DOHH2 (cell line): ENCODE results near the gene RAB31.

Source experiments
- H3F3A ChIP-seq: fragments of 200-600 bp; sonication (generic), shearing (Covaris generic); 2 replicates; pipeline ENCODE4 v1.6.0; 2016; ENCODE audit warnings: antibody characterized with exemption, mild to moderate bottlenecking; ENCODE audit not compliant: control insufficient read depth, insufficient read depth
- H3K27ac ChIP-seq: fragments of 200-600 bp; sonication (generic); 2 replicates; pipeline ENCODE4 v1.5.1; 2014; ENCODE audit warnings: low read depth, mild to moderate bottlenecking, low read length, moderate library complexity
- H3K27me3 ChIP-seq: fragments of 200-600 bp; sonication (generic); 2 replicates; pipeline ENCODE4 v1.6.1; 2014; ENCODE audit warnings: mild to moderate bottlenecking, low read length, mixed read lengths; ENCODE audit not compliant: control insufficient read depth
- H3K36me3 ChIP-seq: fragments of 200-600 bp; sonication (generic); 2 replicates; pipeline ENCODE4 v1.6.1; 2014; ENCODE audit warnings: mild to moderate bottlenecking, low read length, moderate library complexity, mixed read lengths; ENCODE audit not compliant: control insufficient read depth
- H3K4me1 ChIP-seq: fragments of 200-600 bp; sonication (generic); 2 replicates; pipeline ENCODE4 v1.6.1; 2014; ENCODE audit warnings: mild to moderate bottlenecking, low read length, mixed read lengths; ENCODE audit not compliant: control insufficient read depth
- H3K4me2 ChIP-seq: fragments of 200-600 bp; sonication (generic); 2 replicates; pipeline ENCODE4 v1.6.0; 2014; ENCODE audit warnings: mild to moderate bottlenecking, low read length, moderate library complexity
- H3K4me3 ChIP-seq: fragments of 200-600 bp; sonication (generic); 2 replicates; pipeline ENCODE4 v1.5.1; 2014; ENCODE audit warnings: mild to moderate bottlenecking, low read length, mixed read lengths
- H3K79me2 ChIP-seq: fragments of 200-600 bp; sonication (generic); 2 replicates; pipeline ENCODE4 v1.6.1; 2014; ENCODE audit warnings: mild to moderate bottlenecking, low read length, mixed read lengths; ENCODE audit not compliant: control insufficient read depth
- H3K9me2 ChIP-seq: fragments of 200-600 bp; sonication (generic); replicated peaks from 2 replicates; pipeline ENCODE4 v1.6.1; 2014; ENCODE audit warnings: mild to moderate bottlenecking, low read length, mixed read lengths; ENCODE audit not compliant: control insufficient read depth
- H3K9me3 ChIP-seq: fragments of 200-600 bp; sonication (generic); 2 replicates; pipeline ENCODE4 v1.6.1; 2014; ENCODE audit warnings: antibody characterized with exemption, low read length, mixed read lengths; ENCODE audit not compliant: control insufficient read depth, insufficient read depth
- H4K20me1 ChIP-seq: fragments of 200-600 bp; sonication (generic); 2 replicates; pipeline ENCODE4 v1.6.0; 2014; ENCODE audit warnings: low read depth, mild to moderate bottlenecking, antibody characterized with exemption, low read length, moderate library complexity; ENCODE audit not compliant: control insufficient read depth, insufficient read depth
- CTCF ChIP-seq: fragments of 200-600 bp; sonication (generic); IDR thresholded peaks from one replicate; pipeline ENCODE4 v1.5.1; 2014; ENCODE audit warnings: antibody characterized with exemption, mild to moderate bottlenecking, low read depth, low read length; ENCODE audit not compliant: poor library complexity, severe bottlenecking
- EZH2phosphoT487 ChIP-seq: fragments of 200-600 bp; sonication (generic); IDR thresholded peaks from 2 replicates; pipeline ENCODE4 v1.6.1; 2017; ENCODE audit warnings: borderline replicate concordance, mild to moderate bottlenecking, antibody characterized with exemption, low read length, moderate library complexity, mixed read lengths

RAB31 gene

DNA sequence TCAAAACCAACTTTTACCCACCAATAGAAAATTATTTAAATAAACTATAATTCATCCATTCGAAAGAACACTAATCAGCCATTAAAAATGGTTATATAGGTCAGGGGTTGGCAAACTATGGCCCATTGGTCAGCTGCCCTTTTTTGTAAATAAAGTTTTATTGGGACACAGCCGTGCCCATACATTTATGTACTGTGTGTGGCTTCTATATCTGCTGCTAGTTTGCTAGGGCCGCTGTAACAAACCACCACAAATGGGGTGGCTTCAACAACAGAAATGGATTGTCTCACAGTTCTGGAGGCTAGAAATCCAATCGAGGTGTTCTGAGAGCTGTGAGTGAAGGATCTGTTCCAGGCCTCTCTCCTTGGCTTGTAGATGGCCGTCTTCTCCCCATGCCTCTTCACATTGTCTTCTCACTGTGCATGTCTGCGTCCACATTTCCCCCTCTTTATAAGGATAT, 170.7 kb downstream of the RAB31 start:
- no peaks in the 10 kb centered on the region for H3F3A ChIP-seq
- no peaks in the 10 kb centered on the region for H4K20me1 ChIP-seq
- no peak for TF ChIP-seq CTCF
- TF ChIP-seq EZH2phosphoT487, result no peak
- H3K4me3 ChIP-seq, result no peak overlapping the region
- no peaks in the 10 kb centered on the region for H3K9me3 ChIP-seq
- no peaks in the 10 kb centered on the region for H3K4me1 ChIP-seq
- no peaks in the 10 kb centered on the region for H3K36me3 ChIP-seq
- H3K79me2 ChIP-seq, result no peaks in the 10 kb centered on the region
- H3K4me2 ChIP-seq, result no peak overlapping the region
- H3K27ac ChIP-seq, result no peak overlapping the region
- no peaks in the 10 kb centered on the region for H3K9me2 ChIP-seq
- H3K27me3 ChIP-seq, result no peaks in the 10 kb centered on the region

GRCh38 chr18:9884090-9884489, 176.0 kb downstream of the RAB31 start:
- no peaks in the 10 kb centered on the region for H3K4me1 ChIP-seq
- H3K36me3 ChIP-seq, result no peaks in the 10 kb centered on the region
- H3K9me2 ChIP-seq, result no peaks in the 10 kb centered on the region
- no peak for TF ChIP-seq EZH2phosphoT487
- no peak for TF ChIP-seq CTCF
- no peaks in the 10 kb centered on the region for H3K79me2 ChIP-seq
- H4K20me1 ChIP-seq, result no peaks in the 10 kb centered on the region
- H3K27me3 ChIP-seq, result no peaks in the 10 kb centered on the region
- no peak overlapping the region for H3K4me2 ChIP-seq
- no peaks in the 10 kb centered on the region for H3F3A ChIP-seq
- no peaks in the 10 kb centered on the region for H3K9me3 ChIP-seq
- no peak overlapping the region for H3K27ac ChIP-seq
- no peak overlapping the region for H3K4me3 ChIP-seq

- H3K27me3 ChIP-seq, result no peaks in the 10 kb centered on the region
- H3K9me2 ChIP-seq, result no peaks in the 10 kb centered on the region
- TF ChIP-seq CTCF (no peak), EZH2phosphoT487 (no peak)
- no peaks in the 10 kb centered on the region for H3K79me2 ChIP-seq
- no peak overlapping the region for H3K27ac ChIP-seq
- no peaks in the 10 kb centered on the region for H4K20me1 ChIP-seq
- no peaks in the 10 kb centered on the region for H3K36me3 ChIP-seq
- no peaks in the 10 kb centered on the region for H3K9me3 ChIP-seq
- H3K4me2 ChIP-seq, result no peak overlapping the region
- H3F3A ChIP-seq, result no peaks in the 10 kb centered on the region
- no peaks in the 10 kb centered on the region for H3K4me1 ChIP-seq
- no peak overlapping the region for H3K4me3 ChIP-seq
These were observed 176.5 kb downstream of the RAB31 start for GRCh38 chr18:9884532-9885140.
